NB4 (cell line): ENCODE measurements around the gene BMP7.

ENCODE experiments used
- DNase-seq: peaks from one replicate; pipeline ENCODE4 v3.0.0; 2010; ENCODE audit warnings: low read depth
- H3K4me3 ChIP-seq: one replicate; pipeline ENCODE4 v1.5.1; 2011; ENCODE audit warnings: mild to moderate bottlenecking, low read depth, low read length, moderate library complexity
- CTCF ChIP-seq: IDR thresholded peaks from one replicate; pipeline ENCODE4 v1.5.1; 2012; ENCODE audit warnings: low read depth, low read length
- MAX ChIP-seq: IDR thresholded peaks from 2 replicates; pipeline ENCODE4 v1.6.1; 2011; ENCODE audit warnings: low read depth, low read length
- MYC ChIP-seq: IDR thresholded peaks from 2 replicates; pipeline ENCODE4 v1.6.1; 2011; ENCODE audit warnings: low read depth, low read length
- POLR2A ChIP-seq: IDR thresholded peaks from 2 replicates; pipeline ENCODE4 v1.6.1; 2011; ENCODE audit warnings: mild to moderate bottlenecking; ENCODE audit not compliant: insufficient read length; ENCODE audit errors: extremely low read depth

BMP7 gene

GRCh38 chr20:57139342-57140093 is 126.9 kb downstream of the BMP7 start:
- no peak for DNase-seq
- TF ChIP-seq MYC: no peak
- no peak for TF ChIP-seq MAX
- TF ChIP-seq CTCF: no peak
- no peak for TF ChIP-seq POLR2A
- H3K4me3 ChIP-seq: no peak overlapping the region

- no peak overlapping the region for H3K4me3 ChIP-seq
- no peak for TF ChIP-seq POLR2A
- TF ChIP-seq MYC: no peak
- TF ChIP-seq CTCF: no peak
- TF ChIP-seq MAX: no peak
- DNase-seq: no peak
Observed at GRCh38 chr20:57138198-57138995, 128.0 kb downstream of the BMP7 start.

GRCh38 chr20:57137676-57138075 is 128.8 kb downstream of the BMP7 start:
- no peak overlapping the region for H3K4me3 ChIP-seq
- no peak for DNase-seq
- TF ChIP-seq MYC: no peak
- TF ChIP-seq POLR2A: no peak
- TF ChIP-seq CTCF: no peak
- TF ChIP-seq MAX: no peak

- TF ChIP-seq MYC: no peak
- no peak for TF ChIP-seq CTCF
- no peak for TF ChIP-seq POLR2A
- TF ChIP-seq MAX: no peak
- H3K4me3 ChIP-seq: no peak overlapping the region
- no peak for DNase-seq
Observed at GRCh38 chr20:57136734-57137133, 129.7 kb downstream of the BMP7 start.

- TF ChIP-seq MYC: no peak
- TF ChIP-seq POLR2A: no peak
- no peak for TF ChIP-seq CTCF
- no peak for TF ChIP-seq MAX
- peak; percentile 25 for DNase-seq
Observed at GRCh38 chr20:57135875-57136274, 130.6 kb downstream of the BMP7 start.

More at GRCh38 chr20:57135875-57136274, 130.6 kb downstream of the BMP7 start:
- H3K4me3 ChIP-seq: no peak overlapping the region
